Measurements from ENCODE around the gene ENAH.

GRCh38 chr1:225474439-225474985 lies 178.4 kb downstream of the ENAH start:
- no peak for TF ChIP-seq CTCF (IDR thresholded peaks at IDR 0.05)
- TF ChIP-seq EZH2 (IDR thresholded peaks at IDR 0.05; ENCODE audit: borderline replicate concordance, insufficient read depth, low read depth, low read length, poor library complexity, severe bottlenecking), result no peak

Measured in B cell (primary cell).